Stimulated activated CD8-positive, alpha-beta memory T cell treated with anti-CD3 and anti-CD28 coated beads, Interleukin-15, amount 100 ng/mL, for 1 hour (primary cell): ENCODE measurements around the gene RIMBP2.

Experiments used
- DNase-seq: peaks from one replicate; pipeline ENCODE4 v3.0.0-alpha.2; 2020; ENCODE audit warnings: low read depth

Gene RIMBP2

DNA sequence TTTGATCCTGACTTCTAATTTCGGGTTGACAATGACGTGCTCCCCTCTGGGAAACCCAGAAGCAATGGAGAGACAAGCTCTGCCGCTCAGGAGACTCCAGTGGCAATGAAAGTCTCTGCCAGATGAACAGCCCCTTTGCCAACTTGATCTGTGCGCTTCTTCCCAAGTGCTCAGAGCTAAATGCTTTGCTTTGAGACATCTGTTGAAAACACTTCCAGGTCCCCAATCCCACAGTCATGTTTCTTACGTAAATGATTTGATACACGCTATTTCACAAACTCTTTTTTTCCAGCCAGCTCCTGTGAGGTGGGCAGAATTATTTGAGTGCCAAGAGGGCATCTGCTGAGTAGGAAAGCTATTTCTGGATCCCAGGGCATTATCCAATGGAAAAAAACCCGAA is 147.6 kb downstream of the RIMBP2 start:
- DNase-seq, result no peak

DNA sequence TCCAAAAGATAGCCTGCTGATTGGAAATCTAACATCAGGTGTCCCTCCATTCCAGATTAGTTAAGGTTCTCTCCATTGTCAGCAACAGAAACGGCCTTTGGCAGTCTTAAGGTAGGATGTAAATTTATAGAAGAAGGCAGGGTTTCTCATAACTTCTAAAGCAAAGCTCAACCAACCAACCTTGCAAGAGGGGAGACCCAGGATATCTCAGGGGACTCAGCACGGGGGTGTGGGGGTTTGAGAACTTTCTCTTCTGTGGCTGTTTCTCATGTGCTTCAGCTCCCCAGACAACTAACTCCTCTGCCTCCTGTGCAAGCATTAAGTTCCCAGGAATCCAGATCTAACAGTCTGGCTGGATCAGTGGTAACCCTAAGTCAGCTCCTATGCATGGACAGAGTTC is 148.1 kb downstream of the RIMBP2 start:
- no peak for DNase-seq

DNA sequence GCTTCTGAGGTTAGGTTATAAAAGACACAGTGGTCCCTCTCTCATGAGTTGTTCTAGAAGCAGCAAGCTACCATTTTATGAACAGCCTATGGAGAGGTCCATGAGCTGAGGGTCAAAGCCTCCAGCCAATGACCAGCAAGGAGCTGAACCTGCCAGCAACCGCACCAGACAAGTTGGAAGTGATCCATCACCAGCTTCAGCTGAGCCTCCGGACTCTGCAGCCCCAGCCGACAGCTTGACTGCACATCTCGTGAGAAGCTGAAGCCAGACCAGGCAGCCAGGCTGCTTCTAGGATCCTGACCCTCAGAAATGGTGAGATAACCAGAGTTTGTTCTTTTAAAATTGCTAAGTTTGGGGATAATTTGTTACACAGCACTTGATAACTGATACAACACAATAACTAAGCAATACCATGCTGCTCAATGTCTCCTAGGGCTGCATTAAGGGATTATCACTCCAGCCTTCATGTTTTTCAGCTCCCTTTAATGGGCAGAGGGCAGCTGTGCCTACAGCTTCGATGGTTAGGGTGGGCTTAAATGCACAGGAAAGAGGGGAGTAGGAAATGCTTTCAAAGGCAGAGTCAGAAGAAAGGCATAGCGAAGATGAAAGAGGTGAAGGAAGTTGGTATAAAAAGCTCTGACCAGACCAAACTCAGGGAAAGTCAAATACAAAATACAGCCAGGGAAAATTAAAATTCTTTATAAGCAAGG is 149.5 kb downstream of the RIMBP2 start:
- DNase-seq, result no peak

DNA sequence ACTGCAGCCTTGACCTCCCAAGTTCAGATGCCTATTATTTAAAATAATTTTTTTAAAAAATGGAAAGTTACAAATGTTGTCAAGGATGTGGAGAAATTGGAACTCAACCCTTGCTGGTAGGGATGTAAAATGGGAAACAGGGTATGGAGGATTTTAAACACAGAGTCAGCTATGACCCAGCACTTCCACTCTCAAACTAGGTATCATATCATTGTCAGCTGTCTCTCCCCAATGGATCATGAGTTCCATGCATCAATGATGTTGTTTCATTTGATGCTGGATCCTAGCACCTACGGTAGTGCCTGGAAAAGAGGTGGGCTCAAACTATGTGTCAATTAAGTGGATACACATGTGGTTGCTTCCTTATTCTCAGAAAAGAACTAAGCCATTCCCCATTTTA is 150.9 kb downstream of the RIMBP2 start:
- no peak for DNase-seq

GRCh38 chr12:130563323-130563722 is 152.8 kb downstream of the RIMBP2 start:
- no peak for DNase-seq

DNA sequence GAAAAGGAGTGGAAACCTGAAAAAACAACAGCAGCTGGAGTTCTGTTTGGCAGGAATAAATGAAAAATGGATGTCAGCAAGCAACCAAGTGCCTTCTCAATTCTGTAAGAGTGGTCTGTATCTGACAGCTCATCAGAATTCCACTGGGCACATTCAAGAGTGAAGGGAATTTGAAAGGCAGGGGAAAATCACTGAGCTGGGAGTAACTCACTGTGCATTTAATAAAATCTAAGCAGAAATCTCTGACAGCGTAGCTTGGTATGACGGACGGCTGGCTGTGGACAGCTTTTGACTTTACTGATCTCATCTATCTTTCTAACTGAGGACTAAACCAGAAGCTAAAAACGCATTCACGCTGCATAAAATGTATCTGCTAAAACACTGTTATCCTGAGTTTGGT is 153.4 kb downstream of the RIMBP2 start:
- DNase-seq, result no peak

DNA sequence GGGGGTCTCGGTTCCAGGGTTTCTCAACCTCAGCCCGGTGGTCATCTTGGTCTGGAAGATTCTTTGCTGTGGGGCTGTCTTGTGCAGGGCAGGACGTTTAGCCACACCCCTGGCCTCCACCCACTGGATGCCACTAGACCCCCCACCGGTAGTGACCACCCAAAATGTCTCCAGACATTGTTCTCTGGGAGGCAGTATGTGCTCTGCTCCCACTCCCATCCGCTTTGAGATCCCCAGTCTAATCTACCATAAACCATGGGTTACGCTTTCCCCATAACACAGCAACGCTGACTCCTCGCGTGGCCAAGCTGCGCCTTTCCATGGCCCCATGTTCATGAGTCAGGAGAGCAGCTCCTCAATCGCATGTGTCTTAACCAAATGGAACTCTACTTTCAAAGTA is 155.8 kb downstream of the RIMBP2 start:
- no peak for DNase-seq

GRCh38 chr12:130559806-130560205 is 156.3 kb downstream of the RIMBP2 start:
- DNase-seq, result no peak

DNA sequence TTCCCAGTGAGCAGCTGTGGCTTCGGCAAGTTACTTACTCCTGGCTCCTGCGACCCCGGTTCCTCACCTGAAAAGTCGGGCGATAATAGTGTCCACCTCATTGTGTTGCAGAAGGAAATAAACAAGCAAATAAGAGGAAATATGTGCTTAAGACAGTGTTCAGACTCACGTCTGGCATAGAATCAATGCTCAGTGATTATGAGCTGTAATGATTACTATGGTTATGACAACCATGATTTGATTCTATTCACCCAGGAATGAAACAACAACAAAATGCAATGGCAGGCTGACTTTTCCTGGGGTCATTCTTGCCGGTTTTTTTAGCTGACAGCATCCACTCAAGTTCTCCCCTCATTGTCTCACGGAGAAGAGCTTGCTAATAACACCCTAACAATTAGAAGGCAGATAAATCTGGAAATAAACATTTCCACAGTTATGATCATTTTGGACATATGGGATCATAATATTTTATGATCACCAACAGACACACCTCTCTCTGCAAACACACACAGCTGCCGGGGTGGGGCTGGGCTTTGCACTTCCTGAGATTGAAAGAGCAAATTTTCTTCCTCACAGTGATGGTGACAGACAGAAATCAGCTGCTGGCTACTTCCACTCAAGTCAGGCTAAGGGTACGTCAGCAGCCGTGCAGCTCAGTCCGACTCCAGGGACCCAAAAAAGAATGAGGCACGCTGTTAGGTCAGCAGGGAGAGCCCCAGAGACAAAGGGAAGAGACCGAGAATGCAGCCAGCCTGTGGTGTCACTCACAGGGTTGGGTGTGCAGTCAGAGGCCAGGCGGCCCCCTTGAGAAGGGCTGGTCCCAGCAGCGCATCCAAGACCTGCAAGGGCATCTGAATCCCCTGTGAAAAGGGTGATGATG is 158.0 kb downstream of the RIMBP2 start:
- DNase-seq, result no peak

DNA sequence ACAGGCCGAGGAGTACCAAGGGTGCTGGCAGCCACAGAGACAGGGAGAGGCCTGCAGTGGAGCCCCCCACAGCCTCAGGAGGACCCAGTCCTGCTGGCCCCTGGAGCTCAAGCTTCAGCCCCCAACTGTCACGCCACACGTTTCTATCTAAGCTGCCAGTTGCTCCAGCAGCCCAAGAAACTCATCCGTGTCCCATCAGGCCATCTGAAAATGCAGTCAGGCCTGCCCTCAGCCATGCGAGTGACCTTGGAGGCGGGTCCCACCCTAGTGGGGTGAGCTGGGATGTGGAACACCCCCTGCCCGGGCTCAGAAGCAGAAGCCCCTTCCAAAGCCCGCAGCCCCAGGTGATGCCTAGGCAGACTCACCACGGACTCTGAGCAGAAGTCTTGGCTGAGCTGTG is 158.9 kb downstream of the RIMBP2 start:
- no peak for DNase-seq

DNA sequence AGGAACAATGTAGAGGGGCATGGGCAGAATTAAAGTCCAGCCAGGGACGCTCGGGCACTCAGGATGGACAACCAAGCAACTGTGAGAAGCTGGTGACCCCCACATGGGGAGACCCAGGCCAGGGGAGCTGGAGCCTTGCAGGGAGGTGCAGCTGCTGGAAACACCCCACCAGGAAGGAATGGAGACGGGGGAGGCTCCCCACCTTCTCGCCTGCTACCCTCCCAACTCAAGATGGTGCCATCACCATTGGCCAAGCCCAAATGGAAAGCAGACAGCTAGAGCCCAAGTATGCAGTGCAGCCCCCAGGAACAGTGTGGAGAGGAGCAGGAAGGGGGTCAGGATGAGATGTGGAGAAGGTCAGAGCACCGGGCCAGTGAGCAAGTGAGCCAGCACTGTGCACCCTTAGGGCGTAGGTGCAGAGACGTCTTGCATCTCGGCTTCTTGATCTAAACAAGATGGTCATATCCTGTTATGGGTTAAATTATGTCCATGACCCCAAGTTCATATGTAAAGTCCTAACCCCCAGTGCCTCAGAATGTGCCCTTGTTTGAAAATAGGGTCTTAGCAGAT is 159.5 kb downstream of the RIMBP2 start:
- no peak for DNase-seq

GRCh38 chr12:130555628-130556485 is 160.2 kb downstream of the RIMBP2 start:
- DNase-seq, result no peak

DNA sequence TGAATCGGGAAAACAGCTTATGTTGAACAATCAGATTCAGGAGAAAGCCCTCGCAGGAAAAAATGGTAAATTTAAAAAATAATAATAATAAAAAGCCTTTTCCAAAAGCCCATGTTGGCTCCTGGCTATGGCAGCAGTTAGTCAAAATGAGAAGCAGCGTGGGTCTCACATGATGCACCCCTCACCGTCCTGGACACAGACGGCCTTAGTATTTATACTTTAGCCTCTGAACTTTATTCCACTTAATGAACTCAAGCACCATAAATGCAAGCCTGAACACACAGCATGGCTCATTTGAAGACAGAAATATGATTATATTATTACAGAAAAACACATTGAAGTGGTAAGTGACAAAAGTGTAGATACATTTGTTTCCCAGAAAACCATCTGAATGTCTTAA is 160.9 kb downstream of the RIMBP2 start:
- no peak for DNase-seq

GRCh38 chr12:130552483-130552996 is 163.6 kb downstream of the RIMBP2 start:
- no peak for DNase-seq

DNA sequence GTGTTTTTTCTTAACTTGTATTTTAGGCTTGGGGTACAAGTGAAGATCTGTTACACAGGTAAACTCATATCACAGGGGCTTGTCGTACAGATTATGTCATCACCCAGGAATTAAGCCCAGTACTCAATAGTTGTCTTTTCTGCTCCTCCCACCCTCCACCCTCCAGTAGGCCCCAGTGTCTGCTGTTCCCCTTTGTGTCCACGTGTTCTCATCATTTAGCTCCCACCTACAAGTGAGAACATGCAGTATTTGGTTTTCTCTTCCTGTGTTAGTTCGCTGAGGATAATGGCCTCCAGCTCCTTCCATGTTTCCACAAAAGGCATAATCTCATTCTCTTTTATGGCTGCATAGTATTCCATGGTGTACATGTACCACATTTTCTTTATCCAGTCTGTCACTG is 166.7 kb downstream of the RIMBP2 start:
- DNase-seq, result no peak

GRCh38 chr12:130547480-130548155 is 168.5 kb downstream of the RIMBP2 start:
- DNase-seq, result no peak

- DNase-seq, result no peak
Measured at GRCh38 chr12:130546494-130546893, 169.6 kb downstream of the RIMBP2 start.

- no peak for DNase-seq
Measured at GRCh38 chr12:130545475-130545874, 170.6 kb downstream of the RIMBP2 start.

DNA sequence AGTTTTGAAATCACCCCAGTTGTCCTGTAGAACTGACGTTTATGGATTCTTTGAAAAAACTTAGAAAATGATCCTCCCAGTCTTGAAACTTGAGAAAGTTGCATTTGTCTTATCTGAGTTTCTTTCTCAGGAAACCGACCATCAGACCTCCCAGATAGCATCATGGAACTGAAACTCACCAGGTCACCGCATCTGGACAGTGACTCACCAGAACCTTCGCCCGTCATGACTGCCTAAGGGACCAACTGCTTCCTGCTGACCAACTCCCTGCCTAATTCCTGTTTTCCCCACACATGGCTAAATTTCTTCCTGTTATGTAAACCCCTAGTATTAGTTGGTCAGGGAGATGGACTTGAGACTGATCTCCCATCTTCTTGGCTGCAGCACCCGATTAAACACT is 175.7 kb downstream of the RIMBP2 start:
- DNase-seq, result no peak

- DNase-seq, result no peak
Measured at GRCh38 chr12:130538343-130539095, 177.6 kb downstream of the RIMBP2 start.

DNA sequence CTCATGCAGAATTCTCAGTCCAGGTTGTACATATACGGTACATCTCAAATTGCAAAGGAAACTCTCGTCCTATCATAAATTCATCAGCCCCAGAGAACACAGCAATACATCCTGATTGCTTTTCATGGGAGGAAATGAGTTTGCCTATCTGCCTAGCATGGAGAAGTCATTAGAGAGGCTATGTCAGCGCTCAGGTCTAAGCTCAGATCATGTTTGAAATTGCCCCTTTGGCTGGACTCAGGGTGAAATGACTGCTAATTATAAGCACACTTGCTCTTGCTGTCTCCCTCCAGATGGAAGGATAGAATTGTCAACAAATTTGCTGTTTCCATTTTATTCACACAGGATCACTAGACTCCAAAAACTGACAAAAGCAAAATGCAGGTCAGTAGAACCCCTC is 178.4 kb downstream of the RIMBP2 start:
- no peak for DNase-seq
